Fibroblast of skin of right quadriceps (primary cell): Measurements from ENCODE around the gene ATP8B1.
A peak's percentile ranks its signal among the peaks of the same experiment; 100 is the strongest.
"Not testable (repeated sequence)": the region's sequence is repeated elsewhere in the genome, so short reads cannot be mapped to it uniquely, and the experiment has no call there.

Source experiments
- DNase-seq: peaks from one replicate; pipeline ENCODE4 v3.0.0-alpha.2; 2013

ATP8B1 gene

GRCh38 chr18:57803103-57803969, at the start of gene ATP8B1:
ATP8B1 (minus strand) TSS chr18:57803315; CDS start chr18:57731807, 71,508 bp downstream.
- DNase-seq = peak; percentile 56

GRCh38 chr18:57850063-57850462, 46.9 kb upstream of the ATP8B1 start:
- DNase-seq = no peak

GRCh38 chr18:57848374-57848773, 45.3 kb upstream of the ATP8B1 start:
- peak; percentile 24 for DNase-seq

- DNase-seq = not testable (repeated sequence)
Observed at GRCh38 chr18:57847431-57847830, 44.3 kb upstream of the ATP8B1 start.

DNA sequence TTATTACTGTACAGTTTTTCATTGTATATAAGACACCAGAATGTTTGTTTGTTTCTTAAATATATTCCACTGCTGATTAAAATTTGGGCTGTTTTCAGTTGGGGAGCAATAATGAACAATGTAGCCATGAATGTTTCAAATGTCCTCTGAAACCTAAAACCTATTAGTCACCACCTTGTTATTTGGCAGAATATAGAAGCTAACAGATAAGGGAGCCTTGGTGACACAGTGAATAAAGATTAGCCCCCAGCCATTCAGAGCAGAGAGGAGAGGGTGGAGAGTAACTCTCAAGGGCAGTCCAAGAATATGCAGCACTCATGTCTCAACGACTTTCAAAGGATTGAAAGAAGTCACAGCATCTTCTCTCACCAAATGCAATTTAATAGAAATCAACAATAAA, 43.1 kb upstream of the ATP8B1 start:
- peak; percentile 71 for DNase-seq

DNA sequence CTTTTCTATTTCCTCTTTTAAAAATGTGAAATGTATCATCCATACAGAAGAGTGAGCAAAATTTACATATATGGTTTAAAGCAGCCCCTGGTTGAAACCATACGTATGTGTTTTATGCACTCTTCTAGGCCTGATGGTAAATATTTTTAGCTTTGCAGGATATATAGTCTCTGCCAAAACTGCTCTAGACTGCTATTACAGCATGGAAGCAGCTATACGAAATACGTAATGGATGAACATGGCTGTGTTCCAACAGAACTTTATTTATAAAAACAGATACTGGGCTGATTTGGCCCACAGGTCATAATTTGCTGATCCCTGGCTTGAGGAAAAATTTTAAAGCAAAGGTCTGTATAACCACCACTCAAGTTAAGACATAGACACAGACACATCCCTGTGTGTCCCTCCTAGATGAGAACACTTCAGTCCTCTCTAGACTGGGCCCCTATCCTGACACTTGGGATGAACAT, 42.5 kb upstream of the ATP8B1 start:
- DNase-seq = no peak

GRCh38 chr18:57844319-57844718, 41.2 kb upstream of the ATP8B1 start:
- DNase-seq = no peak

DNA sequence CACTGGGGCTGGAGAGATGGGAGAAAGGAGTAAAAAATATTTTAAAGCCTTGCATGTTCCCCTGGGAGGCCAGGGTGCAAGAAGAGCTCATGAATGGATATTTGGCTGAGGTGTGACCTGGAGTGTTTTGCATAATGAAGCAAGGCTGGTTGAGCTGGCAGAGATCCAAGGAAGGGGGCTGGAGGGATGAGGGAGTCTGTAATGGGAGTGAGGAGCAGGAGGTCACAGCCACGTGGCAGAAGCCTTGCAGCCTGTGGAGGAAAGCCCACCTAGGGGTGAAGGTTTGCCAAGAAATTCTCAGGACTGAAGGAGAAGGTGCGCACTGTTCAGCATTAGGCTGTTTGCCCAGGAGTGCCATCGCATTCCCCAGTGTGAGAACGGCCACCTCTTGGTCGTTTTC, 40.3 kb upstream of the ATP8B1 start:
- no peak for DNase-seq

- DNase-seq = no peak
Observed at GRCh38 chr18:57841568-57841967, 38.5 kb upstream of the ATP8B1 start.

DNA sequence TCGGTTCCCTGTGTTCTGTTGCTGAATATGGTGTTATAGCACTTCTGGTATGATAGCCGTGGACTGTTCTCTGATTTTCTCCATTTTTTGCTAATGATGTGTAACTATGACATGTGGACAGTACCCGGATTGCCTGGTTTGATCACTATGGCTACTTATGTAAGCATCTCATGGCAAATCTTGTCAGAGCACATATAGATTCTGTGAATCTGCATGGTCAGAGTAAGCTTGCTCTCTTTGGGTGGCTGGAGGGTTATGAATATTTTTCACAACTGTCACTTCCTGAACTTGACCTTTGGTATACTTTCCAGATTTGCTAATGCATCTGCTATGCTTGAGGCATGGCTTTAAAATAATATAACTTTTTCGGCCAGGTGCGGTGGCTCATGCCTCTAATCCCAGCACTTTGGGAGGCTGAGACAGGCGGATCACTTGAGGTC, 36.8 kb upstream of the ATP8B1 start:
- DNase-seq = peak; percentile 78

DNA sequence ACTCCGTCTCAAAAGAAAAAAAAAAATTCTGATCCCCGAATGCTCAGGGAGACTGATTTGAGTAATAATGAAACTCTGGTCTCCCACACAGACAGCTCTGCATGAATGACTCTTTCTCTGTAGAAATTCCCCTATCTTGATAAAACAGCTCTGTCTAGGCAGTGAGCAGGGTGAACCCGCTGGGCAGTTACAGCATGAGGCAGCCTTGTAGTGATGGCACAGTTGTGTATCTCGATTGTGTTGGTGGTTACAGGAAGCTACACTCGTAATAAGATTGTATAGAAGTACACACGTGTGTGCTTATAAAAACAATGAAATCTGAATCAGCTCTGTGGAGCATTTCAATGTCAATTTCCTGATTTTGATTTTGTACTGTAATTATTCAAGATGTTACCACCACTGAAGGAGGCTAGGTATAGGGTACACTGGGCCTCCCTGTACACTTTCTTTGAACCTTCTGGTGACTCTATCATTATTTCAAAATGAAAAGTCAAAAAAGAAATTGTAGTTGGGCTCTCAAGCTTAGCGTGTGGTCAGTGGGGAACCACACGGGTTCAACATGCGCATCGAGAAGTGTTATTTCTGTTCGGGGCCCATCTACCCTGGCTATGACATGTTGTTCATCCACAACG, 34.9 kb upstream of the ATP8B1 start:
- no peak for DNase-seq

DNA sequence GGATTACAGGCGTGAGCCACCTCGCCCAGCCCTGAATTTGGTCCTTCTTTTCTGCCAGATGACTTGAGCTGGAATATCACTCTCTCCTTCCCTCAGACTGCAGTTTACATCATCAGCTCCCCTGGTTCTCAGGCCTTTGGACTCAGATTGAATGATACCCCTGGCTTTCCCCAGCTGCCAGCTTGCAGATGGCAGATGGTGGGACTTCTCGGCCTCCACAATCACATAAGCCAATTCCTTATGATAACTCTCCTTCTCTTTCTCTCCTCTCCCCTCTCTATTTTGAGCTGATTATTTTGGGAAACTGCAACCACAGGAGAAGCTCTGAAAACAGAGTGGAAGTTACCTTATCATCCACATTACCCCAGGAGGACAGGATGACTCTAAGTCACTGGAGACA, 33.4 kb upstream of the ATP8B1 start:
- DNase-seq = no peak

GRCh38 chr18:57835904-57836303, 32.8 kb upstream of the ATP8B1 start:
- DNase-seq = no peak

- peak; percentile 22 for DNase-seq
Observed at GRCh38 chr18:57834616-57835015, 31.5 kb upstream of the ATP8B1 start.

- DNase-seq = peak; percentile 24
Observed at GRCh38 chr18:57833441-57834101, 30.5 kb upstream of the ATP8B1 start.

DNA sequence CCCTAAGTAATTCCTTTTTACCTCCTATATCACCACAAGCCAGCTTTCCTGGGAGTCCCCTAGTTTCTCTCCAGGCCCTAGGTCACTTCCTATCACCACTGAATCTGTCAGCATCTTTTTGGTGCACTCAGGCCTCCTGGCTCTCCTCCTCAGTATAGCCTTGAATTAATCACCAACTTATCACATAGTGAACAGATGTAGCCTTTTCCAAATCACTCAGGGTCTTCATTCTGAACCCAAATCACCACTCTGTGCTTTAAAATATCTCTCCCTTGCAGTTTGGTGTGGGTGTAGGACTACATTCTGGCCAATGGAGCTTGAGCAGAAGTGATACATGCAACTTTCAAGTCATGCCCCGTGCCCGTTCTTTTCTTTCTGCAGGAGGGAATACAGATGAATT, 29.6 kb upstream of the ATP8B1 start:
- no peak for DNase-seq

GRCh38 chr18:57831597-57832377, 28.7 kb upstream of the ATP8B1 start:
- DNase-seq = no peak

DNA sequence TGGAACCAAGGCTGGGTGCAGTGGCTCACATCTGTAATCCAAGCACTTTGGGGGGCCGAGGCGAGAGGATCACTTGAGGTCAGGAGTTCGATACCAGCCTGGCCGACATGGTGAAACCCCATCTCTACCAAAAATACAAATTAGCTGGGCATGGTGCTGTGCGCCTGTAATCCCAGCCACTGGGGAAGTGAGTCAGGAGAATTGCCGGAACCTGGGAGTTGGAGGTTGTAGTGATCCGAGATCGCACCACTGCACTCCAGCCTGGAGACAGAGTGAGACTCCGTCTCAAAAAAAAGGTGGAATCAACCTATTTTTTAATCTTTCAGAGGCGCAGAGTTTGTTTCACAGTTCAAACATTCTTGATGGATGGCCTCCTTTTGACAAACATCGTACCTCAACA, 24.5 kb upstream of the ATP8B1 start:
- no peak for DNase-seq

- no peak for DNase-seq
Observed at GRCh38 chr18:57826252-57826651, 23.1 kb upstream of the ATP8B1 start.

GRCh38 chr18:57820583-57820982, 17.5 kb upstream of the ATP8B1 start:
- DNase-seq = not testable (repeated sequence)

- peak; percentile 68 for DNase-seq
Observed at GRCh38 chr18:57819671-57820460, 16.8 kb upstream of the ATP8B1 start.

- DNase-seq = no peak
Observed at GRCh38 chr18:57819119-57819518, 16.0 kb upstream of the ATP8B1 start.
